ENCODE results near the gene COL23A1.

- no peak for TF ChIP-seq ZNF514 (tag by site-specific recombination; IDR thresholded peaks at IDR 0.05)
- no peak for TF ChIP-seq ZNF274 (IDR thresholded peaks at IDR 0.05; ENCODE audit: low read length)
- TF ChIP-seq ZNF274 (tag by site-specific recombination; IDR thresholded peaks at IDR 0.05; ENCODE audit: borderline replicate concordance): no peak
- TF ChIP-seq CTCF (tag by site-specific recombination; IDR thresholded peaks at IDR 0.05): no peak
- no peak for TF ChIP-seq ZNF629 (tag by site-specific recombination; IDR thresholded peaks at IDR 0.05)
- no peak for TF ChIP-seq SP2 (tag by site-specific recombination; IDR thresholded peaks at IDR 0.05)
- TF ChIP-seq REST (tag by site-specific recombination; IDR thresholded peaks at IDR 0.05): no peak
- TF ChIP-seq BCL11A (tag by site-specific recombination; IDR thresholded peaks at IDR 0.05; ENCODE audit: low read depth): no peak
Observed at GRCh38 chr5:178421128-178421527, 169.1 kb downstream of the COL23A1 start.

All from HEK293 (cell line).